Smooth muscle cell (in vitro differentiated cells): Measurements from ENCODE around the gene NELFCD. TPM values are rescaled to one million over a fixed set of nuclear protein-coding genes. Genes with fewer than 3 reads are reported as not detected.

Experiments
- DNase-seq: peaks from one replicate; lab custom pipeline; 2025; ENCODE audit not compliant: unreplicated experiment; lab: John Stamatoyannopoulos, UW
- H2AFZ ChIP-seq: fragments of 200-600 bp; sonication (generic); 2 replicates; pipeline ENCODE4 v1.6.0; 2016; ENCODE audit warnings: antibody characterized with exemption, low read depth, mild to moderate bottlenecking
- H3F3A ChIP-seq: fragments of 200-600 bp; sonication (generic); 2 replicates; pipeline ENCODE4 v1.6.0; 2017; ENCODE audit warnings: antibody characterized with exemption, low read depth
- H3K27ac ChIP-seq: fragments of 200-600 bp; sonication (generic); 2 replicates; pipeline ENCODE4 v1.5.1; 2016; ENCODE audit warnings: low read depth, mild to moderate bottlenecking
- H3K27me3 ChIP-seq: fragments of 200-600 bp; sonication (generic); 2 replicates; pipeline ENCODE4 v1.6.1; 2016; ENCODE audit warnings: low read depth, mild to moderate bottlenecking
- H3K36me3 ChIP-seq: fragments of 200-600 bp; sonication (generic); 2 replicates; pipeline ENCODE4 v1.5.1; 2016; ENCODE audit warnings: low read depth
- H3K4me1 ChIP-seq: fragments of 200-600 bp; sonication (generic); 2 replicates; pipeline ENCODE4 v1.5.1; 2016; ENCODE audit warnings: low read depth
- H3K4me2 ChIP-seq: fragments of 200-600 bp; sonication (generic); 2 replicates; pipeline ENCODE4 v1.6.0; 2016; ENCODE audit warnings: mild to moderate bottlenecking
- H3K4me3 ChIP-seq: fragments of 200-600 bp; sonication (generic); 2 replicates; pipeline ENCODE4 v1.5.1; 2016; ENCODE audit warnings: mild to moderate bottlenecking
- H3K79me2 ChIP-seq: fragments of 200-600 bp; sonication (generic); 2 replicates; pipeline ENCODE4 v1.6.0; 2016; ENCODE audit warnings: low read depth, mild to moderate bottlenecking
- H3K9ac ChIP-seq: fragments of 200-600 bp; sonication (generic); 2 replicates; pipeline ENCODE4 v1.6.0; 2016; ENCODE audit warnings: low read depth
- H3K9me3 ChIP-seq: fragments of 200-600 bp; sonication (generic); replicated peaks from 2 replicates; pipeline ENCODE4 v1.5.1; 2016; ENCODE audit warnings: low read depth
- H4K20me1 ChIP-seq: fragments of 200-600 bp; sonication (generic); 2 replicates; pipeline ENCODE4 v1.6.0; 2016; ENCODE audit warnings: low read depth
- WGBS: methylation state at CpG from one replicate; pipeline ENCODE4 v1.1.7; 2016; ENCODE audit warnings: low lambda C conversion rate; 5-methylcytosine and 5-hydroxymethylcytosine counted together
- polyA plus RNA-seq: library from polyadenylated mRNA; unstranded; fragments of >200 nt; fragmentation: Nextera tagmentation; extraction: Ambion mirVana; gene quantifications from 2 replicates; pipeline ENCODE4 v1.2.1, GENCODE V29; 2016
- total RNA-seq: library from RNA; depleted of rRNA; stranded (reverse); fragments of >200 nt; gene quantifications from 2 replicates; pipeline ENCODE4 v1.2.3, GENCODE V29; 2014
- TF ChIP-seq, protein P1 (sequence below): fragments of 200-600 bp; sonication (generic); IDR thresholded peaks from 2 replicates; pipeline ENCODE4 v1.5.1; 2017; ENCODE audit warnings: borderline replicate concordance, mild to moderate bottlenecking, antibody characterized with exemption; ENCODE audit not compliant: insufficient read depth, poor library complexity, severe bottlenecking

NELFCD gene
- total and polyA plus RNA-seq, 2 experiments from 2014 or later = 25.4 to 40.3 TPM

- TF ChIP-seq, protein P1, sequence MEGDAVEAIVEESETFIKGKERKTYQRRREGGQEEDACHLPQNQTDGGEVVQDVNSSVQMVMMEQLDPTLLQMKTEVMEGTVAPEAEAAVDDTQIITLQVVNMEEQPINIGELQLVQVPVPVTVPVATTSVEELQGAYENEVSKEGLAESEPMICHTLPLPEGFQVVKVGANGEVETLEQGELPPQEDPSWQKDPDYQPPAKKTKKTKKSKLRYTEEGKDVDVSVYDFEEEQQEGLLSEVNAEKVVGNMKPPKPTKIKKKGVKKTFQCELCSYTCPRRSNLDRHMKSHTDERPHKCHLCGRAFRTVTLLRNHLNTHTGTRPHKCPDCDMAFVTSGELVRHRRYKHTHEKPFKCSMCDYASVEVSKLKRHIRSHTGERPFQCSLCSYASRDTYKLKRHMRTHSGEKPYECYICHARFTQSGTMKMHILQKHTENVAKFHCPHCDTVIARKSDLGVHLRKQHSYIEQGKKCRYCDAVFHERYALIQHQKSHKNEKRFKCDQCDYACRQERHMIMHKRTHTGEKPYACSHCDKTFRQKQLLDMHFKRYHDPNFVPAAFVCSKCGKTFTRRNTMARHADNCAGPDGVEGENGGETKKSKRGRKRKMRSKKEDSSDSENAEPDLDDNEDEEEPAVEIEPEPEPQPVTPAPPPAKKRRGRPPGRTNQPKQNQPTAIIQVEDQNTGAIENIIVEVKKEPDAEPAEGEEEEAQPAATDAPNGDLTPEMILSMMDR = no peak
- 91% methylated on average over 3 of the region's 3 CpGs for WGBS
- H3K27ac ChIP-seq = no peak overlapping the region
Measured at GRCh38 chr20:59005523-59006166, 24.6 kb downstream of the NELFCD start.

DNA sequence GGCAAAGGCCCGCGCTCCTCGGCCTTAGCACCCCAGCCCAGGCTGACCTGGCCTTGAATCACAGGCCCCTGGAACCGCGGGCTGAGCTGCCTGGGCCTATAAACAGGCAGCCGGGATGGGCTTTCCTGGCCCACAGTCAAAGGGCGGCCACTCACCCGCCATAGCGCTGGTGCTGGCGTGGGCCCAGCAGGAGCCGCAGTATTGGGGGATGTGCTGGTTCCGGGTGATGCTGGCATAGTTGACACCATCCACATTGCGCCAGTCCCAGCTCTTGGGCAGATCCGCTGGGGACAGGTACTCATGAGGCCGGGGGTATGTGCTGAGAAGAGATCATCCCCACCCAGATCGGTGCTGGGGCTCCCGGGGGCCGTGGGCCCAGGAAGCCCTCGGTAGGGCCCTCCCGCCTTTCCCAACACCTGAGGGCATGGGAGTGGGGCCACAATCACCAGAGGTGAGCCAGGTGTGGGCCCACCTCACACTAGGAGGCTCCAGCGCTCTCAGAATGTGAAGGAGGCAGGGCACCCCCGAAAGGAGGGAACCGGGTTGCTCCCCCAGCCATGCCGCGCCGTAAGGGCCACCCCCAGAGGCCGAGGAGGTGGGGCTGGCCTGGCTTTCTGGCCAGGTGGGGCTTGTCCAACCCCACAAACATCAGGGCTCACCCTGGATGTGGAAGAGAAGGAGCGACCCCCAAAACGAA, 25.3 kb downstream of the NELFCD start:
- peak overlapping the region; percentile 100 for H3K4me2 ChIP-seq
- 60% methylated on average over 29 of the region's 29 CpGs for WGBS

More at GRCh38 chr20:59005523-59006166, 24.6 kb downstream of the NELFCD start:
- Histone ChIP-seq H3K4me2 (peak overlapping the region; percentile 100), H3K9ac (peak overlapping the region; percentile 93), H3K79me2 (peaks cover 18% of the 10 kb centered on the region), H3F3A (no peaks in the 10 kb centered on the region), H3K4me3 (peak overlapping the region; percentile 76), H3K4me1 (peaks cover 13% of the 10 kb centered on the region), H3K9me3 (no peaks in the 10 kb centered on the region), H4K20me1 (peaks cover 8% of the 10 kb centered on the region), H3K27me3 (no peaks in the 10 kb centered on the region), H2AFZ (no peak overlapping the region), H3K36me3 (no peaks in the 10 kb centered on the region)
- no peak for DNase-seq

DNA sequence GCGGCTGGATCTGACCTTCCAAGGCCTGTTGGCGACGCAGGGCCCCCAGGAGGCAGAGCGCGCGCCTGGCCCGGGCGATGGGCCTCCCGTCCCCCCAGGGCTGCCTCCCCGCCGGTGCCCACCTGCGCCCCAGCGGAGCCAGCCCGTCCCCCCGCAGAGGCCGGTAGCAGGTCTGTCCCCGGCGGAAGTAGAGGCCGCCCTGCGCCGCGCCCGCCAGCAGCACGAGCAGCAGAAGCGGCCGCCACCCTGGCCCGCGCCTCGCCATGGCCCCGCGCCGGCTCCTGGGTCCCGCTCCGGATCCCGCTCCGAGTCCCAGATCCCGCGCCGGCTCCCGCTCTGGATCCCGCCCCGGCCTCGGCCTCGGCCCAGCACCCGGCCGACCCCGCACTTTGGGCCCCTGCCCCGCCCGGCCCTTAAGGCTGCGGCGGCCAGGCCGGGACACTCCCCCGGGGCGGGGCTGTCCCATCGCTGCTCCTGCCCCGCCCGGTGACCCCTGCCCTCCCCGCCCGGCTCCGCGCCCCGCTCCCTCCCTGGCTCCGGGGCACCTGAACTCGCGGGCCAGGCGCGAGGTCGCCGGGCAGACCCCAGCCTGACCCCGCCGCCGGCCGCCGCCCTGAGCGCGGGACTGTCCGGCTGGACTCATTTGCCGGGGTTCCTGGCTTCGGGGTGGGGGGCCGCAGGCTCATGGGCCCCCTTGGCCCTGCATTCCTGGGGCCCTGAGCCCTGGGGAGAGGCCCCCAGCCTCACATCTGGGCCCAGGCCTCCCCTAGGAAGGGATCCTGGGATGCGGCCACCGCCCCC, 26.0 kb downstream of the NELFCD start, which contains the start of gene CTSZ:
Gene CTSZ (minus strand): TSS at position 391 of the 801 bp plus-strand sequence. CDS start 126 bp downstream, at position 265.
- peaks cover 16% of the 10 kb centered on the region for H3K4me1 ChIP-seq
- no peak for DNase-seq
- peak within 1 kb of the TSS; percentile 63 for H2AFZ ChIP-seq
- H3K9ac ChIP-seq = peak within 1 kb of the TSS; percentile 93
- TF ChIP-seq, protein P1 = no peak
- H3K4me2 ChIP-seq = peak within 1 kb of the TSS; percentile 100
- no peaks in the 10 kb centered on the region for H3K27me3 ChIP-seq
- peaks cover 18% of the 10 kb centered on the region for H3K79me2 ChIP-seq
- H4K20me1 ChIP-seq = peaks cover 4% of the 10 kb centered on the region
- H3K27ac ChIP-seq = no peak within 1 kb of the TSS
- H3K4me3 ChIP-seq = peak within 1 kb of the TSS; percentile 76
- no peaks in the 10 kb centered on the region for H3F3A ChIP-seq
- WGBS = 42% methylated on average over 9 of the region's 82 CpGs
- no peaks in the 10 kb centered on the region for H3K9me3 ChIP-seq
- H3K36me3 ChIP-seq = no peaks in the 10 kb centered on the region

More for the DNA sequence above, 25.3 kb downstream of the NELFCD start:
- Histone ChIP-seq H3K27ac (no peak overlapping the region), H3K4me3 (peak overlapping the region; percentile 76), H3K4me1 (peaks cover 16% of the 10 kb centered on the region), H4K20me1 (peaks cover 8% of the 10 kb centered on the region), H3K79me2 (peaks cover 18% of the 10 kb centered on the region), H3K9ac (peak overlapping the region; percentile 93), H3K9me3 (no peaks in the 10 kb centered on the region), H3K36me3 (no peaks in the 10 kb centered on the region), H3K27me3 (no peaks in the 10 kb centered on the region), H2AFZ (peak overlapping the region; percentile 63), H3F3A (no peaks in the 10 kb centered on the region)
- no peak for DNase-seq
- TF ChIP-seq, protein P1 = no peak
